Adipocyte (in vitro differentiated cells): Measurements from ENCODE around the gene PRKCD.

ENCODE experiments used
- DNase-seq: peaks from one replicate; pipeline ENCODE4 v3.0.0-alpha.2; 2015; ENCODE audit warnings: low read depth
- H3K27me3 ChIP-seq: replicated peaks from 2 replicates; pipeline ENCODE4 v1.7.0; 2013; ENCODE audit warnings: mild to moderate bottlenecking, low read length, moderate library complexity; ENCODE audit not compliant: control insufficient read depth, insufficient read depth
- H3K36me3 ChIP-seq: 2 replicates; pipeline ENCODE4 v1.7.0; 2013; ENCODE audit warnings: low read length, mild to moderate bottlenecking, moderate library complexity; ENCODE audit not compliant: control insufficient read depth, insufficient read depth, severe bottlenecking
- H3K4me1 ChIP-seq: 2 replicates; pipeline ENCODE4 v1.7.0; 2013; ENCODE audit warnings: mild to moderate bottlenecking, low read length, moderate library complexity; ENCODE audit not compliant: control insufficient read depth, insufficient read depth
- H3K4me3 ChIP-seq: 2 replicates; pipeline ENCODE4 v1.7.0; 2013; ENCODE audit warnings: mild to moderate bottlenecking, low read length, moderate library complexity
- H3K9ac ChIP-seq: 2 replicates; pipeline ENCODE4 v1.7.0; 2013; ENCODE audit warnings: mild to moderate bottlenecking, low read length, moderate library complexity
- H3K9me3 ChIP-seq: 2 replicates; pipeline ENCODE4 v1.7.0; 2013; ENCODE audit warnings: mild to moderate bottlenecking, low read length, moderate library complexity; ENCODE audit not compliant: control insufficient read depth

The PRKCD gene

DNA sequence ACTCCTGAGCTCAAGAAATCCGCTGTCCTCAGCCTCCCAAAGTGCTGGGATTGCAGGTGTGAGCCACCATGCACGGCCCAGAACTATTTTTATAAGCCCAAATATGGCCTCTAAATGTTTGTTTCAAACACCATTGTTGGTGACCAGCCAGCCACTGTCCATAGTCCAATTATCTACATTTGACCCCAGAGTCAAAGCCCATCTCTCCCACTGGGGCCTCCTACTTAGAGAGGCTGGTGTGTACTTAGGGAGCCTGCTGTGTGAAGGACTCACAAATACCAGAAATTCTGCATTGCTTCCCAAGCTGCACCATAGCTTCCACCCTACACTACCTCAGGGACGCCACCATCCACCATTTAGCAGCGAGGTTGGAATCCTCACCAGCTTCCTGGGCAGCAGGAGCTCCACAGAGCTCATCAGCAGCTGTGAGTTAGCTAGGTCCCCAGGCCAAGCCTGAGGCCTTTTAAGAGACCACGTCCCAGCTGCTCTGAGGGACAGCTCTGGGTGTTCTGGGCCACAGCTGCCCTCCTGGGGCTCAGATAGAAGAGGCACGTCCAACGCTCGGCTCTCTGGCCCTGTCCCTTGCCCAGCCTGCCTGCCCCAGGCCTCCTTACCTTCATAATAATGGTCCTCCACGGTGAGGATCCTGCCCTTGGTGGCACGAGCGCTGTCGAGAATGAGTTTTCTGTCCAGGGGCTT lies 65.3 kb downstream of the PRKCD start:
- H3K9me3 ChIP-seq, result no peaks in the 10 kb centered on the region
- H3K9ac ChIP-seq, result no peak overlapping the region
- DNase-seq, result no peak
- no peak overlapping the region for H3K4me3 ChIP-seq
- no peaks in the 10 kb centered on the region for H3K4me1 ChIP-seq
- no peaks in the 10 kb centered on the region for H3K27me3 ChIP-seq
- H3K36me3 ChIP-seq, result peaks cover 95% of the 10 kb centered on the region

DNA sequence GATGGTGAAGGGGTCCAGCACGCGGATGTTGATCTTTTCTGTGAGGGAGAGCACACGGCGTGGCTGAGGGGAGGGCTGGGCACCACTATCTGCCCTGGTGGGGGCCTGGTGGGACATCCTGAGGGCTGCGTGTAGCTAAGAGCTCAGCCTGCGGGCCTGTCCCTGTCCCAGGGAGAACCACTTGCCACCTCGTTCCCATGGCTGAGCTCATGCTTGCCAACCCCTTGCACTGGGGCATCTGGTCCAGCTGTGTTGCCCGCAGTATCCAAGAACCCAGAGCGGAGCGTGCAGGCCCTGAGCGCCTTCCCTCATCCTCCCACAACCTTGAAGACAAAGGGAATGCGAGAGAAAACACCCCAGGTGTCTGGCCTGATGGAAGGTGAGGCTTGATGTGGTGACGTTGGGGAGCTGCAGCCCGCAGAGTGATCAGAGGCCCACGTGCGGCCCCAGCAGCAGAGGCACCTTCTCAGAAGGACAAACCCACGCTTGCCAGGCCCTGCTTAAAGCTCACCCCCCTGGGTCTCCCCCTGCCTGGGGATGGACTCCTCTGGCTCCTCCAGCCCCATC lies 65.9 kb downstream of the PRKCD start:
- Histone ChIP-seq H3K4me3 (no peak overlapping the region), H3K4me1 (no peaks in the 10 kb centered on the region), H3K36me3 (peaks cover 100% of the 10 kb centered on the region), H3K9me3 (no peaks in the 10 kb centered on the region), H3K9ac (no peak overlapping the region), H3K27me3 (no peaks in the 10 kb centered on the region)
- DNase-seq, result no peak

DNA sequence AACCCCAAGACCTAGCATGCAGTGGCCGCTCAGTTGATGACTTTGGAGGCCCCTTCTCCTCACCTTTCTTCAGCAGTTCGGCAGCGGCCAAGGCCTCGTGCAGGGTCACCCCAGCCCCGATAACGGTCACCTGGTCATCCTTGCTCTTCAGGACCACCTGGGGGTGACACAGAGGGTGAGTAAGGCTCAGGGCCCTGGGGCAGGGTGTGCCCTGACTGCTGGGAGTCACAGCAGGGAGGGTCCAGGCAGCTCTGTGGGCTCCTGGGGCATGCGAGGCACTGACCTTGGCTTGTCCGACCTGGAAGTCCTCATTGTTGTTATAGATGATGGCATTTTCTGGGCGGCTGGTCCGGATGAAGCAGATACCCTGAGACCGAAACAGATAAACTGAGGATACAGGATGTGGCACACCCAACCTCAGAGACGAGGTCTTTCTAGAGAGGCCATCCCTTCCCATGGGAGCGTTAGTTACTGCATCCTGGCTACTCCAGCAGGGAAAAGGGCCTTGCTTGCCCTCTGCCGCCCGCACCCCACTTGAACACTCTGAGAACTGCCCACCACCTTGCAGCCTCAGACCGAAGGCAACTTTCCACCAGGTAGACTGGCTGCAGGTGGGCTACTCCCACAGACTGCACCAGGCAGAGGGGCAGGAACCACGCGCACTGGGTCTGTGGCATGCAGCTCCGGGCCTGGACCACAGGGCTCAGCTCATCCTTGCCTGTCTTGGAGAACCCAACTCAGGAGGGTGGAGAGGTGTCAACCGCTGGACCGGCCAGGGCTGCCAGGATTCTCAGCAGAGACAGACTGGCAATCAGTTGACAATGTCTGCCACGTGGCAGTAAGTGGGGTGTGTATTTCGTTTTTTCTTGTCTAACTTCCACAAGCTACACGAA lies 67.2 kb downstream of the PRKCD start:
- Histone ChIP-seq H3K36me3 (peaks cover 100% of the 10 kb centered on the region), H3K27me3 (no peaks in the 10 kb centered on the region), H3K4me3 (no peak overlapping the region), H3K9me3 (no peaks in the 10 kb centered on the region), H3K9ac (no peak overlapping the region), H3K4me1 (peaks cover 11% of the 10 kb centered on the region)
- no peak for DNase-seq

DNA sequence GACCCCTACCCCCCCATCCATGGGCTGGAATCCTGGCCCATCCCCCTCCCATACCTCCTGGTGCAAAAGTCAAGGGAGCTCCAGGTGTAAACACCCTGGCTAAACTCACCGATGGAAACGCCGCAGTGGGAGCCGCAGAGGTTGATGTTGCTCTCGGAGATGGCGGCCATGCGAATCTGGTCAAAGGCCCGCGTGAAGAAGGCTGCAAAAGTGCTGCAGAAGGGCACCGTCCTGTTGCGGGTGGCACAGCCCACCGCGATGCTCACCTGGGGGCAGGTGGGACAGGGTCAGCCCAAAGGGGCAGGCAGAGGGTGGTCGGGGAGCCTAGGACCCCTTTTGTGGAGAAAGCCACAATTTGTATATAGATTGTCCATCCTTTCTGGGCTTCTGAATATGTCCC lies 68.2 kb downstream of the PRKCD start:
- H3K27me3 ChIP-seq, result no peaks in the 10 kb centered on the region
- H3K4me1 ChIP-seq, result peaks cover 21% of the 10 kb centered on the region
- peaks cover 100% of the 10 kb centered on the region for H3K36me3 ChIP-seq
- H3K9me3 ChIP-seq, result no peaks in the 10 kb centered on the region
- no peak overlapping the region for H3K9ac ChIP-seq
- no peak for DNase-seq
- no peak overlapping the region for H3K4me3 ChIP-seq

DNA sequence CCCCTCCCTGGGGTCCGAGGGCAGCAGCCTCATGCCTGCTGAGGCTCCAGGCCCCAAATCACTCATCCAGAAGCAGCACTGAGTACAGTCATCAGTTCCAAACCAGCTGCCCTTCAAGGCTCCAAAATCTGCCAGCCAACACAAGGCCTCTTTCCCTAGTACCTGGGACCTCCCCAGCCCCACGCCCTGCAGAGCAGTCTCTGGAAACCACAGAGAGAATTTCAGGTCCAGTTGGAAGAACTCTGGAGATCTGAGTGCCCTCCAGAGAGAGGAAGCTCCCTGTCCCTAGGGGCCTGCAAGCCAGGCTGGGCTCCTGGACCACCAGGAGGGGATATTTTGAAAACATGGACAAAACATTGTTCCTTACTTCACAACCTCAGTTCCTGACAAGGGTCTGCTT lies 68.6 kb downstream of the PRKCD start:
- H3K27me3 ChIP-seq, result no peaks in the 10 kb centered on the region
- H3K9me3 ChIP-seq, result no peaks in the 10 kb centered on the region
- peaks cover 100% of the 10 kb centered on the region for H3K36me3 ChIP-seq
- no peak overlapping the region for H3K4me3 ChIP-seq
- H3K4me1 ChIP-seq, result peaks cover 25% of the 10 kb centered on the region
- H3K9ac ChIP-seq, result no peak overlapping the region
- no peak for DNase-seq

DNA sequence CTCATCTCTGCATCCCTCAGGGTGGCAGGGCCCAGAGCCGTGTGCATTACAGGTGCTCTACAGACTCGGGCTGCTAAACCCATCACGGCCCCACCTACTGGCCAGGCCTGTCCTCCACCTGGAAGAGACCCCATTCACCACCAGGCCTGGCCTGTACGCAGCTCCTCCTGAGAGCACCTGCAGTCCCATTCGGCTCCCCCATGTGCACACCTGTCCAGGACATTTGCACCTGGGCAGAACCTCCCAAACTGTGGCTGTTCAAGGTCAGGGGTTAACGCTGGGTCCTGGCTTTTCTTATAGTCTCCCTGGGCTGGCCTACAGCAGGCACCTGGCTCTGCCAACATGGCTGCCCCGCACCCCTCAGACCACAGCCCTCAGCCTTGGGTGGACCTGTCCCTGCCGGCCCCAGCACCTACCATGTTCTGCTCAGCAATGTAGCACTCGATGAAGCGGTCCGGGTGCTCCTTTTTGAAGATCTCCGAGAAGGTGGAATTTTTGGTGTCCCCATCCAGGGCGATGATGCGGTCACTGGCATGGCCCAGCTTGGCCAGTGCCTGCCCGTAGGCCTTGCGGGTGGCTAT lies 69.1 kb downstream of the PRKCD start:
- H3K9me3 ChIP-seq, result no peaks in the 10 kb centered on the region
- no peak overlapping the region for H3K4me3 ChIP-seq
- peaks cover 26% of the 10 kb centered on the region for H3K4me1 ChIP-seq
- DNase-seq, result no peak
- no peaks in the 10 kb centered on the region for H3K27me3 ChIP-seq
- no peak overlapping the region for H3K9ac ChIP-seq
- peaks cover 99% of the 10 kb centered on the region for H3K36me3 ChIP-seq

DNA sequence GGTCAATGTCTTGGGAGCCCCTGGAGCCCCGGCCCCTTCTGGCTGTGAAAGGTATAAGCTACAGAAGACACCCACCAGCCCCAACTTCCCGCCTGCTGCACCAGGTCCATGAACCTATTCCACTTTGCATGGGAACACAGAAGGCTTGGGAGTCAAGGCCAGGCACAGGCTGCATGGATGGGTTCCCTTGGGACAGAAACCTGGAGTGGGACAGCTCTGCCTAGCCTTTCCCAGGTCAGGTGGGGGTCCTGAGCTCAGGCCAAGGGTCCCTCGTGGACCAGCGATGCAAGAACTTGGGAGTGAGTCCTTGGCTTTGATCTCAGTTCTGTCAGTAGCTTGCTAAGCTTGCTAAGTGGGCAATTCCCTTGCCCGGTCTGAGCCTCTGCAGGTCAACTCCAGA lies 69.8 kb downstream of the PRKCD start:
- H3K36me3 ChIP-seq, result peaks cover 99% of the 10 kb centered on the region
- no peaks in the 10 kb centered on the region for H3K27me3 ChIP-seq
- no peak overlapping the region for H3K9ac ChIP-seq
- no peak overlapping the region for H3K4me3 ChIP-seq
- no peak for DNase-seq
- H3K9me3 ChIP-seq, result no peaks in the 10 kb centered on the region
- H3K4me1 ChIP-seq, result peaks cover 32% of the 10 kb centered on the region

DNA sequence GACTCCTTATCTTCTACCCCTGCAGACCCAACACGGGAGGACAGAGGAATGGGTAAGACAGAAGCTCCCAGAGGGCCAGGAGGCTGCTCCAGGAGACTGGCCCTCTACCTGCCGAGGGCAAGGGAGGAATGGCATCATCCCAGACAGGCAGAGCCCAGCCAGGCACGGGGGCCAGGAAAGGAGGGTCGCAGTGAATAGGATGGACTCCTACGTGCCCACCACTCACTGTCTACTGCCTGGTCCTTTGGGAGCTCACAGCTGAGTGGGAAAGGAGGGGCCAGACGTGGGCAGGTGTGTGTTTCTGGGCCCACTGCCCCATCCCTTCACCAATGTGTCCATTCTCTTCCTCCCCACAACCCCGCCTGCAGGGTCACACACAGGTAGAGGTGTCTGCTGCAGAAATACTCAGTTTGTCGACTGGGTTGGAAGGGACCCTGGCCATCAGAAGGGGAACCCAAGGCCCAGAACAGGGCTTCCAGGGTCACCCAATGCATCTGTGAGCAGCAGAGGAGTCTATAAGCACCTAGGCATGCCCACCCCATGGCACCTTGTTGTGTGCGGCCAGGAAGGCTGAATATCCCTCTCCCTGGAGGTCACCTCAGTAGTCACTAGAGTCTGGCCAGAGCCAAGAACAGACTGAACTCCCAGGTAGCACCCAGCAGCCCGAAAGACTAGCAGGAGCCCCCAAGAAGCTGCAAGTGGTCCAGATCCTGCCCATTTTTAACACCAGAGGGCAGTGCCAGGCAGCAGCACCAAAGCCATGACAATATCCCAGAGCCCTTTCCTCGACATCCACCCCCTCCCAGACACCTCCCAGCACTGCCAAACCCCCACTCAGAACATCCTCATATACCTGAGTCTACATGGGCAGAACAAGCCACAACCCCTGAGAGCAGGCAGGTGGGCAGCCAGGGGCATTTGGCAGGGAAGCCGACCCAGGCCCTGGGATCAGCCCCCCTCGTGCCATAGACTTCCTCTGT lies 70.8 kb downstream of the PRKCD start:
- Histone ChIP-seq H3K9ac (peak overlapping the region; percentile 53), H3K27me3 (no peaks in the 10 kb centered on the region), H3K36me3 (peaks cover 96% of the 10 kb centered on the region), H3K4me3 (no peak overlapping the region), H3K9me3 (no peaks in the 10 kb centered on the region), H3K4me1 (peaks cover 42% of the 10 kb centered on the region)
- no peak for DNase-seq

DNA sequence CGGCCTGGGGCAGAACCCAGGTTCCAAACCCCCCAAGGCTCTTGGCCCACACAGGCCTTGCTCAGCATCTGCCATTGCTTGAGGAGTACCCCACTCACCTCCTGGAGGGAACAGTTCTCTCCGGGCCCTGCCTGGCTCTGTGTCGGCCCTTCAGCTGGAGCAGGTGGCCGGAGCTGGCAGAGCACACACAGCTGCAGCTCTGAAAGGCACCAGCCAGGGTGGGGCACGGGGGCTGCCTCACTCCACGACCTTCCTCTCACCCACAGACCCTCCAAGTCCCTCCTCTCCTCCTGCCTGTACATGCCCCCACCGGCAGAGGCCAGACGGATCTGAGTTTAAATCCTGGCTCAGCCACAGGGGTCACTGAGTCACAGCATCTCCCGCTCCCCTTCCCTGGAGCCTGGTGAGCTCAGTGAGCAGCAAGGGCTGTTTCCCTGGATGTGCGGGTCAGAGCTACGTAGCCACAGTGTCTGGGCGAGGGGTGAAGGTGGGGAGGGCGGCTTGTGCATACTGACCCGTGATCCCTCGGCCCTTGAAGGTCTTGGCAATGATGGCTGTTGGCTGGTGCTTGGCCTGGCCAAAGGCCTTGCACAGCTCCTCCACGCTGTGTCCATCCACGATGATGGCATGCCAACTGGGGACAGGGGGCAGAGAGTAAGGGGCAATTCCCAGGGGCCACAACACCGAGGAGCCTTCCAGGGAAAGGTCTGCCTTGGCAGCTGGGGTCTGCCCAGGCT lies 71.8 kb downstream of the PRKCD start:
- no peak for DNase-seq
- Histone ChIP-seq H3K9me3 (no peaks in the 10 kb centered on the region), H3K36me3 (peaks cover 95% of the 10 kb centered on the region), H3K27me3 (no peaks in the 10 kb centered on the region), H3K9ac (peak overlapping the region; percentile 53), H3K4me1 (peaks cover 50% of the 10 kb centered on the region), H3K4me3 (no peak overlapping the region)
